ENCODE results near the gene PAFAH2. TPM values are rescaled to one million over a fixed set of nuclear protein-coding genes. Genes with fewer than 3 reads are reported as not detected.

PAFAH2 gene
- total and polyA plus RNA-seq, 2 of the 13 experiments (the other 11 are each of a cell fraction or from before 2014, with no cell fraction given) = 6.9 to 9.4 TPM

DNA sequence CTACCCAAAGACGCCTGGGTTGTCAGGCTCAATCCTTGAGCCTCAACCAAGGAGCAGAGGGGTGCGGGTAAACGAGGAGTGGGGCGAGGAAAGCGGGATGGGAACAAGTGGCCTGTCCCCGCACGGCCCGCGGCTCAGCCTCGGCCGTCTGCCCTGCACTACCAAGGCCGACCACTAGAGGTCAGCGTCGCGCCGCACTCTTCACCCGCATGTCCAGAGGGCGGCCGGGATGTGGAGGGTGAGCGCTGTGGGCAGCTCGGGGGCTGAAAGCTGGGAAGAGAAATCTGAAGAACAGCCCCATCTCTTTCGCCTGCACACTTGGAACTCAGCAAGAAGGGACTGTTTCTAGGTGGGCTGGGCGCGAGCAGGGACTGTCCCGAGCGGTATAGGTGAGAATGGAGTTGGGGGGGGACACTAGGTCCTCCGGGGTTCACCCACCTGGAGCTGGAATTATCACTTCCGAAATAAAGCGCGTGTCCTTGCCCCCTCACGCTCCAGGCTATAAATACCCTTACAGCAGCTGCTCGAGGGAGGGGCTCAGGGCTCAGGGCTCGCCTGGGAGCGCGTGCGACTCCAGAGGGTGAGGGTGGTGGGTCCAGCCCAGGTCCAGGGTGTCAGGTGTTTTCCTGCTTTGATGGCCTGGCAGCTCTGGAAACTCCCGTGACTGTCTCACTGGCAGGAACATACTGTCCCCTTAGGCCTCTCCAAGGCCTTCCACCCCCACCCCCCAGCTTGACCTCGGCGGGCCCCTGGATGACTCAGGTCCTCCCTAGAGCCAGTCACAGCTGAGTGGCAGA lies 38.3 kb upstream of the PAFAH2 start (continued):
- TF ChIP-seq, protein P1, sequence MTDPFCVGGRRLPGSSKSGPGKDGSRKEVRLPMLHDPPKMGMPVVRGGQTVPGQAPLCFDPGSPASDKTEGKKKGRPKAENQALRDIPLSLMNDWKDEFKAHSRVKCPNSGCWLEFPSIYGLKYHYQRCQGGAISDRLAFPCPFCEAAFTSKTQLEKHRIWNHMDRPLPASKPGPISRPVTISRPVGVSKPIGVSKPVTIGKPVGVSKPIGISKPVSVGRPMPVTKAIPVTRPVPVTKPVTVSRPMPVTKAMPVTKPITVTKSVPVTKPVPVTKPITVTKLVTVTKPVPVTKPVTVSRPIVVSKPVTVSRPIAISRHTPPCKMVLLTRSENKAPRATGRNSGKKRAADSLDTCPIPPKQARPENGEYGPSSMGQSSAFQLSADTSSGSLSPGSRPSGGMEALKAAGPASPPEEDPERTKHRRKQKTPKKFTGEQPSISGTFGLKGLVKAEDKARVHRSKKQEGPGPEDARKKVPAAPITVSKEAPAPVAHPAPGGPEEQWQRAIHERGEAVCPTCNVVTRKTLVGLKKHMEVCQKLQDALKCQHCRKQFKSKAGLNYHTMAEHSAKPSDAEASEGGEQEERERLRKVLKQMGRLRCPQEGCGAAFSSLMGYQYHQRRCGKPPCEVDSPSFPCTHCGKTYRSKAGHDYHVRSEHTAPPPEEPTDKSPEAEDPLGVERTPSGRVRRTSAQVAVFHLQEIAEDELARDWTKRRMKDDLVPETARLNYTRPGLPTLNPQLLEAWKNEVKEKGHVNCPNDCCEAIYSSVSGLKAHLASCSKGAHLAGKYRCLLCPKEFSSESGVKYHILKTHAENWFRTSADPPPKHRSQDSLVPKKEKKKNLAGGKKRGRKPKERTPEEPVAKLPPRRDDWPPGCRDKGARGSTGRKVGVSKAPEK (CRISPR knock-in tag; IDR thresholded peaks at IDR 0.05; ENCODE audit: borderline replicate concordance) = 0 out of 2 replicates have a peak, but pooled peaks have one; percentile 17
- no peak for TF ChIP-seq SOX6 (IDR thresholded peaks at IDR 0.05)
- TF ChIP-seq SOX6 (CRISPR knock-in tag; IDR thresholded peaks at IDR 0.05) = peak; percentile 14; the same call in 1 of the 2 replicates

DNA sequence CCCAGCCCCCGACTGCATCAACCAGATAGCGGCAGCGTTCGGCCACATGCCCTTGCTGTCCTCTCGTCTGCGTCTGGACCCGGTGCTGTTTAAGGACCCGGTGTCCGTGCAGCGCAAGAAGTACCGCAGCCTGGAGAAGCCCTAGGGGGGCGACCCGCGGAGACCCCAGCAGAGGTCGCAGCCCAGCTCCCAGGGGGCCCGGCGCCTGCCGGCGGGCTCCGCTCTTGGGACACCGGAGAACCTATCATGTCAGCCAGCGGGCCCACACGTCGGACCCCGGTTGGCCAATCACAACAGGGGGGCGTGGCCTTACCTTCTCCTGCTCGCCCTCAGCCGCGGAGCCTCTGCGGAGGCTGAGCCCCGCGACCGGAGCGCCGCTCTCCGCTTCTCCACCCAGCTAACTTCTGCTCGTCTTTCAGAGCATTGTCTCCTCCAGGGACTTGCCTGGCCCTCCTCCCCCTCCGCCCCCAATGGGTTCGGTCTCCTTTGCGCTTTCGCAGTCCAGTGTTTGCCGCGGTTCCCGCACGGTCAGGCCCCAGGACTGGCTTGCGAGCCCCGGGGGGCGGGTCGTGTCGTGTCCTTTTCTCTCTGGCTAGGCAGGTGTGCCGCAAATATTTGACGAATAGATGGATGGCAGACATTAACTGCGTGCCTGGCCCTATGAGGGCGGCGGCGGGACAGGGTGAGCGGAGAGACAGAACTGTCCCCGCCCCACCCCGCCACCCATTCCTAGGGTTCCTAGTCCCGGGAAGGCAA lies 37.5 kb upstream of the PAFAH2 start:
- H3K9me3 ChIP-seq (ENCODE audit: low read length) = no peaks in the 10 kb centered on the region
- intact Hi-C loops (cut with micrococcal nuclease; ENCODE audit: unreplicated experiment) = loop anchor here (1.0 to 5.0 kb wide), 3 partner anchors 77 to 127 kb away; partner anchors contain the start of gene PDIK1L
- DNase-seq (ENCODE audit: low spot score) (peak; percentile 86), FAIRE-seq (peak; percentile 78), ATAC-seq (peak; percentile 92)
- H3K36me3 ChIP-seq (replicated peaks in 1 of 2; ENCODE audit: control insufficient read depth in 1 of 2, insufficient read depth in 2 of 2, low read length in 2 of 2) = no peaks in the 10 kb centered on the region
- CTCF ChIA-PET (ENCODE audit: low intra/inter-chr PET ratio, low total read pairs) = interaction anchor here (1.1 to 2.8 kb wide), 2 partner anchors 110 to 140 kb away, joined by 5 to 11 read pairs; no protein-coding TSS in a partner anchor
- in situ Hi-C loops (cut with HindIII; ENCODE audit: extremely low pct_ligation_motif_present, low pct_unique_long_range_greater_than_20kb) = no loop called here
- H3K4me2 ChIP-seq (ENCODE audit: low read depth, low read length) = peak overlapping the region; percentile 96
- no peaks in the 10 kb centered on the region for H4K20me1 ChIP-seq (ENCODE audit: insufficient read depth, low read length)
- peak overlapping the region; percentile 67 for H3K9ac ChIP-seq (ENCODE audit: insufficient read depth, low read depth, low read length)
- H3K4me1 ChIP-seq (ENCODE audit: insufficient read depth, low read length) = peaks cover 36% of the 10 kb centered on the region
- H2AFZ ChIP-seq (ENCODE audit: low read length) = peak overlapping the region; percentile 56
- POLR2A ChIA-PET = interaction anchor here (2.0 to 2.7 kb wide), 2 partner anchors 38 to 110 kb away, joined by 7 to 8 read pairs; partner anchors contain the start of gene PAFAH2
- H3K27ac ChIP-seq (ENCODE audit: extremely low read length, insufficient read depth, low read length) = peak overlapping the region; percentile 39
- WGBS (ENCODE audit: low lambda C conversion rate) = under 1% methylated on average over 18 of the region's 60 CpGs
- peak overlapping the region; percentile 61 to 93 (median 73) for H3K4me3 ChIP-seq (replicated peaks in 1 of 3; ENCODE audit: insufficient read depth in 1 of 3, low read depth in 2 of 3, low read length in 3 of 3)
- no peaks in the 10 kb centered on the region for H3K79me2 ChIP-seq (ENCODE audit: insufficient read depth, low read length)
- H3K27me3 ChIP-seq (ENCODE audit: control insufficient read depth in 1 of 2, insufficient read depth in 2 of 2, low read length in 2 of 2) = peaks cover 0 to 48% of the 10 kb centered on the region in 2 experiments; a peak in 4 of 5 replicates
- BruUV-seq (replicated peaks) = no TSS peak
- TF ChIP-seq GABPA (IDR thresholded peaks at IDR 0.05; ENCODE audit: low read depth, low read length) (no peak), GABPA (CRISPR knock-in tag; IDR thresholded peaks at IDR 0.05; ENCODE audit: low read depth) (no peak; the same call in 1 of the 2 replicates), FOSL1 (CRISPR knock-in tag; IDR thresholded peaks at IDR 0.05; ENCODE audit: borderline replicate concordance) (no peak), YEATS2 (CRISPR knock-in tag; IDR thresholded peaks at IDR 0.05; ENCODE audit: borderline replicate concordance) (no peak), RCOR2 (CRISPR knock-in tag; IDR thresholded peaks at IDR 0.05) (no peak), SIX1 (CRISPR knock-in tag; IDR thresholded peaks at IDR 0.05; ENCODE audit: borderline replicate concordance) (no peak)
- TF ChIP-seq, protein P2, sequence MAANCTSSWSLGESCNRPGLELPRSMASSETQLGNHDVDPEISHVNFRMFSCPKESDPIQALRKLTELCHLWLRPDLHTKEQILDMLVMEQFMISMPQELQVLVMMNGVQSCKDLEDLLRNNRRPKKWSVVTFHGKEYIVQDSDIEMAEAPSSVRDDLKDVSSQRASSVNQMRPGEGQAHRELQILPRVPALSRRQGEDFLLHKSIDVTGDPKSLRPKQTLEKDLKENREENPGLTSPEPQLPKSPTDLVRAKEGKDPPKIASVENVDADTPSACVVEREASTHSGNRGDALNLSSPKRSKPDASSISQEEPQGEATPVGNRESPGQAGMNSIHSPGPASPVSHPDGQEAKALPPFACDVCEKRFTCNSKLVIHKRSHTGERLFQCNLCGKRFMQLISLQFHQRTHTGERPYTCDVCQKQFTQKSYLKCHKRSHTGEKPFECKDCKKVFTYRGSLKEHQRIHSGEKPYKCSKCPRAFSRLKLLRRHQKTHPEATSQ (CRISPR knock-in tag; IDR thresholded peaks at IDR 0.05; ENCODE audit: borderline replicate concordance) = no peak
- TF ChIP-seq, protein P3, sequence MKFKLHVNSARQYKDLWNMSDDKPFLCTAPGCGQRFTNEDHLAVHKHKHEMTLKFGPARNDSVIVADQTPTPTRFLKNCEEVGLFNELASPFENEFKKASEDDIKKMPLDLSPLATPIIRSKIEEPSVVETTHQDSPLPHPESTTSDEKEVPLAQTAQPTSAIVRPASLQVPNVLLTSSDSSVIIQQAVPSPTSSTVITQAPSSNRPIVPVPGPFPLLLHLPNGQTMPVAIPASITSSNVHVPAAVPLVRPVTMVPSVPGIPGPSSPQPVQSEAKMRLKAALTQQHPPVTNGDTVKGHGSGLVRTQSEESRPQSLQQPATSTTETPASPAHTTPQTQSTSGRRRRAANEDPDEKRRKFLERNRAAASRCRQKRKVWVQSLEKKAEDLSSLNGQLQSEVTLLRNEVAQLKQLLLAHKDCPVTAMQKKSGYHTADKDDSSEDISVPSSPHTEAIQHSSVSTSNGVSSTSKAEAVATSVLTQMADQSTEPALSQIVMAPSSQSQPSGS (CRISPR knock-in tag; IDR thresholded peaks at IDR 0.05) = no peak
- TF ChIP-seq, protein P4, sequence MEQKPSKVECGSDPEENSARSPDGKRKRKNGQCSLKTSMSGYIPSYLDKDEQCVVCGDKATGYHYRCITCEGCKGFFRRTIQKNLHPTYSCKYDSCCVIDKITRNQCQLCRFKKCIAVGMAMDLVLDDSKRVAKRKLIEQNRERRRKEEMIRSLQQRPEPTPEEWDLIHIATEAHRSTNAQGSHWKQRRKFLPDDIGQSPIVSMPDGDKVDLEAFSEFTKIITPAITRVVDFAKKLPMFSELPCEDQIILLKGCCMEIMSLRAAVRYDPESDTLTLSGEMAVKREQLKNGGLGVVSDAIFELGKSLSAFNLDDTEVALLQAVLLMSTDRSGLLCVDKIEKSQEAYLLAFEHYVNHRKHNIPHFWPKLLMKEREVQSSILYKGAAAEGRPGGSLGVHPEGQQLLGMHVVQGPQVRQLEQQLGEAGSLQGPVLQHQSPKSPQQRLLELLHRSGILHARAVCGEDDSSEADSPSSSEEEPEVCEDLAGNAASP (CRISPR knock-in tag; IDR thresholded peaks at IDR 0.05; ENCODE audit: borderline replicate concordance) = no peak
